CD14-positive monocyte (primary cell): ENCODE results near the gene NLRC5. TPM values are rescaled to one million over a fixed set of nuclear protein-coding genes. Genes with fewer than 3 reads are reported as not detected.
"Not testable (repeated sequence)": the region's sequence is repeated elsewhere in the genome, so short reads cannot be mapped to it uniquely, and the experiment has no call there.

Experiments
- DNase-seq, 3 donors: peaks; one replicate each; pipeline ENCODE4 v3.0.0-alpha.2; 2011 to 2022
- H2AFZ ChIP-seq: 2 replicates; pipeline ENCODE4 v1.6.0; 2012; ENCODE audit warnings: mild to moderate bottlenecking, low read depth, low read length, inconsistent platforms; ENCODE audit not compliant: insufficient read depth, poor library complexity, severe bottlenecking
- H3K27ac ChIP-seq, 2 donors: 1 replicate in 1 of 2; 2 replicates in 1 of 2; pipeline ENCODE4 v1.5.1; 2012 to 2013; ENCODE audit warnings: low read length in 2 of 2, control low read depth in 1 of 2, inconsistent platforms in 1 of 2, low read depth in 1 of 2, mild to moderate bottlenecking in 1 of 2
- H3K27me3 ChIP-seq, 2 donors: one replicate each; pipeline versions ENCODE4 v1.6.0 to v1.6.1; 2011 to 2013; ENCODE audit warnings: low read length in 2 of 2; ENCODE audit not compliant: control insufficient read depth in 2 of 2, insufficient read depth in 2 of 2
- H3K36me3 ChIP-seq, 2 donors: replicated peaks in 1 of 2; 1 replicate in 1 of 2; 2 replicates in 1 of 2; pipeline versions ENCODE4 v1.5.1 to v1.6.1; 2012 to 2013; ENCODE audit warnings: low read length in 2 of 2, control low read depth in 1 of 2, inconsistent platforms in 1 of 2, mild to moderate bottlenecking in 1 of 2; ENCODE audit not compliant: insufficient read depth in 2 of 2, control insufficient read depth in 1 of 2
- H3K4me1 ChIP-seq, 2 donors: 1 replicate in 1 of 2; 2 replicates in 1 of 2; pipeline versions ENCODE4 v1.5.1 to v1.6.1; 2012 to 2013; ENCODE audit warnings: low read length in 2 of 2, control low read depth in 1 of 2, inconsistent platforms in 1 of 2, mild to moderate bottlenecking in 1 of 2, moderate library complexity in 1 of 2; ENCODE audit not compliant: insufficient read depth in 2 of 2, control insufficient read depth in 1 of 2
- H3K4me2 ChIP-seq: replicated peaks from 2 replicates; pipeline ENCODE3; 2012; ENCODE audit warnings: low read length, moderate library complexity, mild to moderate bottlenecking; ENCODE audit not compliant: poor library complexity, severe bottlenecking; ENCODE audit errors: extremely low read depth
- H3K4me3 ChIP-seq, 3 experiments: fragments of 200-600 bp in 1 of 3; sonication (generic) in 1 of 3; replicated peaks in 1 of 3; 1 replicate in 2 of 3; 2 replicates in 1 of 3; pipeline ENCODE4 v1.5.1; 2011 to 2013; ENCODE audit warnings: low read length in 3 of 3, mild to moderate bottlenecking in 3 of 3, control low read depth in 2 of 3, low read depth in 2 of 3, inconsistent platforms in 1 of 3, moderate library complexity in 1 of 3
- H3K79me2 ChIP-seq: 2 replicates; pipeline ENCODE4 v1.6.0; 2012; ENCODE audit warnings: mild to moderate bottlenecking, control low read depth, inconsistent platforms, low read length, moderate library complexity; ENCODE audit not compliant: insufficient read depth
- H3K9ac ChIP-seq: 2 replicates; pipeline ENCODE4 v1.6.0; 2017; ENCODE audit warnings: low read length, mild to moderate bottlenecking; ENCODE audit not compliant: insufficient read depth, poor library complexity, severe bottlenecking
- H3K9me3 ChIP-seq, 2 donors: replicated peaks in 1 of 2; 1 replicate in 1 of 2; 2 replicates in 1 of 2; pipeline versions ENCODE4 v1.5.1 to v1.6.1; 2012 to 2013; ENCODE audit warnings: low read length in 2 of 2, control low read depth in 1 of 2; ENCODE audit not compliant: control insufficient read depth in 1 of 2, insufficient read depth in 1 of 2
- H4K20me1 ChIP-seq: 2 replicates; pipeline ENCODE4 v1.6.0; 2012; ENCODE audit warnings: mild to moderate bottlenecking, low read length, control low read depth, moderate library complexity; ENCODE audit not compliant: insufficient read depth
- H3K27ac Mint-ChIP-seq, 7 donors: one replicate each; pipeline ENCODE4 v1.8.0; 2020; ENCODE audit warnings: mild to moderate bottlenecking in 7 of 7, mixed read lengths in 7 of 7, moderate library complexity in 6 of 7, inconsistent platforms in 2 of 7
- H3K27me3 Mint-ChIP-seq, 3 donors: one replicate each; pipeline ENCODE4 v1.8.0; 2021 to 2022; ENCODE audit warnings: low read depth in 3 of 3, mild to moderate bottlenecking in 3 of 3, mixed read lengths in 3 of 3, moderate library complexity in 3 of 3, inconsistent platforms in 1 of 3
- H3K36me3 Mint-ChIP-seq, 2 donors: one replicate each; pipeline ENCODE4 v1.8.0; 2020; ENCODE audit warnings: mixed read lengths in 2 of 2, inconsistent platforms in 1 of 2, mild to moderate bottlenecking in 1 of 2
- H3K4me1 Mint-ChIP-seq: one replicate; pipeline ENCODE4 v1.8.0; 2020; ENCODE audit warnings: mild to moderate bottlenecking, mixed read lengths
- H3K4me3 Mint-ChIP-seq, 2 donors: one replicate each; pipeline ENCODE4 v1.8.0; 2020; ENCODE audit warnings: mild to moderate bottlenecking in 2 of 2, mixed read lengths in 2 of 2, moderate library complexity in 1 of 2
- H3K9me3 Mint-ChIP-seq, 7 donors: one replicate each; pipeline ENCODE4 v1.8.0; 2020 to 2022; ENCODE audit warnings: mixed read lengths in 7 of 7, mild to moderate bottlenecking in 6 of 7, moderate library complexity in 6 of 7, inconsistent platforms in 2 of 7
- WGBS: methylation state at CpG from one replicate; pipeline ENCODE4 v1.1.5; 2013; ENCODE audit warnings: missing lambda C conversion rate; ENCODE audit not compliant: insufficient coverage; 5-methylcytosine and 5-hydroxymethylcytosine counted together
- intact Hi-C, 2 donors: fragments of 100-400 bp; cut with micrococcal nuclease; formaldehyde crosslinking; loops; one replicate each; pipeline versions ENCODE4 v1.15.0 to v1.15.1; 2023
- polyA plus RNA-seq, 3 donors: library from polyadenylated mRNA; depleted of rRNA in 1 of 3; unstranded in 2 of 3; stranded (reverse) in 1 of 3; fragments of 300-500 nt in 2 of 3; fragments of >200 nt in 1 of 3; fragmentation: Illumina TruSeq in 2 of 3; gene quantifications; 1 replicate in 2 of 3; 2 replicates in 1 of 3; pipeline ENCODE4 v1.2.3, GENCODE V29; 2012 to 2021
- TF ChIP-seq, protein P1 (sequence below): fragments of 200-600 bp; IDR thresholded peaks from one replicate; pipeline ENCODE4 v1.8.0; 2022; ENCODE audit warnings: antibody characterized with exemption, mild to moderate bottlenecking

NLRC5 gene
- polyA plus RNA-seq, 3 donors = 10.3 to 171 (median 21.6) TPM

DNA sequence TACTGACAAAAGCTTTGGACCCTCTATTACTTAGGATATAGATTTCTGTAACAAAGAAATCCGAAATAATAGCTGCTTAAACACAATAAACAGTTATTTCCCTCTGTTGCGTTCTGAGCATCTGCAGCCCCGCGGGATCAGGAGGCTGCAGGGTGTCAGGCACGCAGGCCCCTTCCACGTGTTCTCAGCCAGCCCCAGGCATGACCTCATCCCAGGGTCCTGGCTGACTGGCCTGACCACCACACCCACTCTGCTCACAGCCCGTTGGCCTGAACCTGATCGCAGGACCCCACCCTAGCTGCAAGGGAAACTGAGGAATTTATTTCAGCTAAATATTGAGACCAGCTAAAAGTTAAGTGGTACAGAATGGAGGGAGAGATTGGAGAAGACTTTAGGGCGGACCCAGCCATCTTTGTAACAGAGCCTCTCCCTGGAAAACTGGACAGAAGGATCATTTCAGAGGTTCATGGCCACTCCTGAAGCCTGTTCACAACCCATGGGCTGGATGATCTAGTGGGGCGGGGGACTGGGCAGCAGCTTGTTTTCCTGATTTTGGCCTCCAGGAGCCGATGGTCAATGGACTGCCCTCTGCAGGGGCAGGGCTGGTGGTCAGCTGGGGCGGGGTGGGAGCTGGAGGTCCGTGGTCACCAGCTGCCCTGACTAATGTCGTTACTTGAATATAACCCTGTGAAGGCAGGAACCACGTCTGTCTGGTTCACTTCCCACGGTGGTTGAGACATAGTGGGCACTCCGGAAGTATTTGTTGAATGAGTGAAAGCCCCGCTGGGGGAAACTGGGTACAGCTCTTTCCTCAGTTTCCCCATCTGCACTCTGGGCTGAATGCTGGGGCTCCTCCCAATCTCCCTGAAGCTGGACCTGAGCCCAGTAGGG lies 16.7 kb upstream of the NLRC5 start:
- Mint-ChIP-seq H3K4me1 (peaks cover 53% of the 10 kb centered on the region), H3K4me3 (no peak overlapping the region), H3K9me3 (no peaks in the 10 kb centered on the region), H3K27me3 (peaks cover 0 to 6% (median 4%) of the 10 kb centered on the region in 3 donors), H3K36me3 (no peaks in the 10 kb centered on the region), H3K27ac (no peak overlapping the region)
- no peak overlapping the region for H3K4me3 ChIP-seq
- no peaks in the 10 kb centered on the region for H3K36me3 ChIP-seq
- H3K79me2 ChIP-seq = no peaks in the 10 kb centered on the region
- no peaks in the 10 kb centered on the region for H3K27me3 ChIP-seq
- intact Hi-C loops = no loop called here
- peaks cover 32 to 38% of the 10 kb centered on the region in 2 donors for H3K4me1 ChIP-seq
- no peaks in the 10 kb centered on the region for H3K9me3 ChIP-seq
- no peak overlapping the region for H3K27ac ChIP-seq
- TF ChIP-seq, protein P1, sequence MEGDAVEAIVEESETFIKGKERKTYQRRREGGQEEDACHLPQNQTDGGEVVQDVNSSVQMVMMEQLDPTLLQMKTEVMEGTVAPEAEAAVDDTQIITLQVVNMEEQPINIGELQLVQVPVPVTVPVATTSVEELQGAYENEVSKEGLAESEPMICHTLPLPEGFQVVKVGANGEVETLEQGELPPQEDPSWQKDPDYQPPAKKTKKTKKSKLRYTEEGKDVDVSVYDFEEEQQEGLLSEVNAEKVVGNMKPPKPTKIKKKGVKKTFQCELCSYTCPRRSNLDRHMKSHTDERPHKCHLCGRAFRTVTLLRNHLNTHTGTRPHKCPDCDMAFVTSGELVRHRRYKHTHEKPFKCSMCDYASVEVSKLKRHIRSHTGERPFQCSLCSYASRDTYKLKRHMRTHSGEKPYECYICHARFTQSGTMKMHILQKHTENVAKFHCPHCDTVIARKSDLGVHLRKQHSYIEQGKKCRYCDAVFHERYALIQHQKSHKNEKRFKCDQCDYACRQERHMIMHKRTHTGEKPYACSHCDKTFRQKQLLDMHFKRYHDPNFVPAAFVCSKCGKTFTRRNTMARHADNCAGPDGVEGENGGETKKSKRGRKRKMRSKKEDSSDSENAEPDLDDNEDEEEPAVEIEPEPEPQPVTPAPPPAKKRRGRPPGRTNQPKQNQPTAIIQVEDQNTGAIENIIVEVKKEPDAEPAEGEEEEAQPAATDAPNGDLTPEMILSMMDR = no peak
- no peaks in the 10 kb centered on the region for H4K20me1 ChIP-seq
- 73% methylated on average over 13 of the region's 18 CpGs for WGBS
- H3K9ac ChIP-seq = no peak overlapping the region
- DNase-seq = peak in 2 of 3 donors; percentile 21 to 69
- H3K4me2 ChIP-seq = no peak overlapping the region
- H2AFZ ChIP-seq = no peak overlapping the region

DNA sequence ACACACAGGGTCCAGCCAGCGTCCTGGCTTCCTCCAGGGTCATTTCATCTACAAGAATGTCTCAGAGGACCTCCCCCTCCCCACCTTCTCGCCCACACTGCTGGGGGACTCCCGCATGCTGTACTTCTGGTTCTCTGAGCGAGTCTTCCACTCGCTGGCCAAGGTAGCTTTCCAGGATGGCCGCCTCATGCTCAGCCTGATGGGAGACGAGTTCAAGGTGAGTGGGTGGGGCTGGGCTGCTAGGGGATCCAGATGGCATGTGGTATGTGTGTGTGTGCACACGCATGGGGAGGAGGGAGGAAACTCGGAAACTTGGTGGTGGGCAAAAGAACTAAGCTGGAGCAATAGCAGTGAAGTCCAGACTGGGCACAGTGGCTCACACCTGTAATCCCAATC lies 16.1 kb upstream of the NLRC5 start:
- H3K4me3 Mint-ChIP-seq = no peak overlapping the region
- H3K27ac ChIP-seq = no peak overlapping the region
- peaks cover 32 to 38% of the 10 kb centered on the region in 2 donors for H3K4me1 ChIP-seq
- H3K4me2 ChIP-seq = no peak overlapping the region
- no peak overlapping the region for H3K9ac ChIP-seq
- TF ChIP-seq, protein P1 = no peak
- peaks cover 0 to 6% (median 4%) of the 10 kb centered on the region in 3 donors for H3K27me3 Mint-ChIP-seq
- no peak for DNase-seq
- no peaks in the 10 kb centered on the region for H3K9me3 ChIP-seq
- 96% methylated on average over 6 of the region's 9 CpGs for WGBS
- no peaks in the 10 kb centered on the region for H3K27me3 ChIP-seq
- no peaks in the 10 kb centered on the region for H4K20me1 ChIP-seq
- H3K4me1 Mint-ChIP-seq = peaks cover 54% of the 10 kb centered on the region
- H3K36me3 ChIP-seq = no peaks in the 10 kb centered on the region
- intact Hi-C loops = no loop called here
- H2AFZ ChIP-seq = no peak overlapping the region
- H3K36me3 Mint-ChIP-seq = no peaks in the 10 kb centered on the region
- H3K4me3 ChIP-seq = no peak overlapping the region
- no peaks in the 10 kb centered on the region for H3K9me3 Mint-ChIP-seq
- H3K79me2 ChIP-seq = no peaks in the 10 kb centered on the region
- H3K27ac Mint-ChIP-seq = peak overlapping the region in 1 of 7 donors; percentile 65

DNA sequence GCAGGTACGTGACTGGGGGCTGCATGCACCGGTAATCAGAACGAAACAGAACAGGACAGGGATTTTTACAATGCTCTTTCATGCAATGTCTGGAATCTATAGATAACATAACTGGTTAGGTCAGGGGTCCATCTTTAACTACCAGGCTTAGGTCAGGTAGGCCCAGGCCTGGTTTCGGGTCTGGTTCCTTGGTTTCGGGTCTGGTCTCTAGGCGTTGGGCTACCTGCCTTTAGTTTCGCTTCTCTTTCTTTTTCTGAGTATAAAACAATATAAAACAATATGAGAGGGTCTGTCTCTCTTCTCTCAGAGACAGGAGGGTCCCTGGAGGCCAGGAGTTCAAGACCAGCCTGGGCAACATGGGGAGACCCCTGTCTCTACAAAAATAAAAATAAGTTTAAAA lies 15.5 kb upstream of the NLRC5 start:
- no CpG with 5 or more reads among the region's 7 CpGs for WGBS

More for the DNA sequence above, 15.5 kb upstream of the NLRC5 start:
- H3K4me3 ChIP-seq, H3K9ac ChIP-seq, DNase-seq, H3K4me2 ChIP-seq, H3K36me3 ChIP-seq, H3K9me3 ChIP-seq, H3K36me3 Mint-ChIP-seq, H3K27me3 ChIP-seq, H3K27ac ChIP-seq, H4K20me1 ChIP-seq, H3K27me3 Mint-ChIP-seq, H3K9me3 Mint-ChIP-seq, H3K4me3 Mint-ChIP-seq, H3K27ac Mint-ChIP-seq, intact Hi-C loops, H2AFZ ChIP-seq, H3K79me2 ChIP-seq: not testable (repeated sequence)
- H3K4me1 ChIP-seq = peaks cover 35 to 38% of the 10 kb centered on the region in 2 donors
- H3K4me1 Mint-ChIP-seq = peaks cover 52% of the 10 kb centered on the region
